ENCODE results near the gene ASF1B. TPM values are rescaled to one million over a fixed set of nuclear protein-coding genes. Genes with fewer than 3 reads are reported as not detected.

ASF1B gene
- total RNA-seq, 1 donor from 2014 or later = 16.4 TPM

DNA sequence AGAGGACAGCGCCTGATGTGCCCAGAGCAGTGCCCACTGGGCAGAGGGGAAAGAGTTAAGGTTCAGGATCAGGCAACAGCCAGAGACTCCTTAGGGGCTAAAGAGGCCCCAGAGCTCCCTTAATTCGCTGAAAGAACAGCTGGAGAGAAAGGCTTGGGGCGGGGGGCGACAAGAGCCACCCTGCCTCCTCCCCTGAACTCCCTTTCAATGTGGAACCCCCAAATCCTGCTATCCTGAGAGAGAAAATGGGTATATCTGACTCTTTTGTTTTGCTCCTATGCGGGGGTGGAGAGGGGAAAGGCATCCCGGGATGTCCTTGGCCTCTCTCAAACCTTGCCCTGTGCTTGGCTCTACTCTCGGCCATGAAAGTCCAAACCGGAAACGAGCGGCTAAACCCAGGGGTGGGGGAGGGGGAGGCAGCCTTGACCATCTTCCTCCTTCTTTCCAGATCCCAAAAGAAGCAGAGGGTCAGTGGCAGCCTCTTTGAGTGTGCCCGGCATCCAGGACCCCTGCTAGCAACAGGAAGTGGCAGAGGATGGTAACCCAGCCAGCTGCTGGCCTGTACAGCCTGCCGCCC lies 23.5 kb downstream of the ASF1B start:
- H3K4me1 Mint-ChIP-seq = peaks cover 32% of the 10 kb centered on the region
- H3F3A ChIP-seq (ENCODE audit: low read depth) = peaks cover 9% of the 10 kb centered on the region
- H3K4me1 ChIP-seq = peaks cover 26% of the 10 kb centered on the region
- H3K9ac ChIP-seq = no peak overlapping the region
- peaks cover 62% of the 10 kb centered on the region for H4K20me1 ChIP-seq (ENCODE audit: low read depth)
- no peak overlapping the region for H2AFZ ChIP-seq (replicated peaks)
- peak overlapping the region; percentile 35 for H3K4me2 ChIP-seq
- no peaks in the 10 kb centered on the region for H3K27me3 ChIP-seq
- peak overlapping the region; percentile 64 for H3K4me3 Mint-ChIP-seq
- H3K36me3 ChIP-seq = no peaks in the 10 kb centered on the region
- no peak overlapping the region for H3K27ac ChIP-seq
- peaks cover 20% of the 10 kb centered on the region for H3K79me2 ChIP-seq (ENCODE audit: low read depth)
- no peak overlapping the region for H3K4me3 ChIP-seq
- TF ChIP-seq EZH2phosphoT487 (IDR thresholded peaks at IDR 0.05) = no peak
- TF ChIP-seq EZH2 (IDR thresholded peaks at IDR 0.05) = no peak
- no peak for TF ChIP-seq CTCF (IDR thresholded peaks at IDR 0.05)
- H3K36me3 Mint-ChIP-seq = no peaks in the 10 kb centered on the region
- DNase-seq (ENCODE audit: low spot score) = no peak
- H3K9me3 ChIP-seq (ENCODE audit: low read depth) = no peaks in the 10 kb centered on the region
- peak overlapping the region; percentile 79 for H3K27ac Mint-ChIP-seq
- H3K27me3 Mint-ChIP-seq (ENCODE audit: insufficient read depth, low read depth) = peaks cover 7% of the 10 kb centered on the region
- no peaks in the 10 kb centered on the region for H3K9me3 Mint-ChIP-seq

- Histone ChIP-seq H4K20me1 (ENCODE audit: low read depth) (peaks cover 64% of the 10 kb centered on the region), H3F3A (ENCODE audit: low read depth) (peaks cover 9% of the 10 kb centered on the region), H3K27ac (no peak overlapping the region), H3K79me2 (ENCODE audit: low read depth) (peaks cover 19% of the 10 kb centered on the region), H3K4me2 (peak overlapping the region; percentile 35), H3K27me3 (no peaks in the 10 kb centered on the region), H3K9ac (no peak overlapping the region), H3K4me1 (peaks cover 26% of the 10 kb centered on the region), H3K9me3 (ENCODE audit: low read depth) (no peaks in the 10 kb centered on the region), H3K36me3 (no peaks in the 10 kb centered on the region), H2AFZ (replicated peaks) (no peak overlapping the region), H3K4me3 (no peak overlapping the region)
- Mint-ChIP-seq H3K4me1 (peaks cover 32% of the 10 kb centered on the region), H3K27ac (peak overlapping the region; percentile 79), H3K27me3 (ENCODE audit: insufficient read depth, low read depth) (peaks cover 7% of the 10 kb centered on the region), H3K9me3 (no peaks in the 10 kb centered on the region), H3K36me3 (no peaks in the 10 kb centered on the region), H3K4me3 (peak overlapping the region; percentile 64)
- no peak for DNase-seq (ENCODE audit: low spot score)
- TF ChIP-seq CTCF (IDR thresholded peaks at IDR 0.05) = no peak
Measured at GRCh38 chr19:14112051-14112808, 24.2 kb downstream of the ASF1B start.

DNA sequence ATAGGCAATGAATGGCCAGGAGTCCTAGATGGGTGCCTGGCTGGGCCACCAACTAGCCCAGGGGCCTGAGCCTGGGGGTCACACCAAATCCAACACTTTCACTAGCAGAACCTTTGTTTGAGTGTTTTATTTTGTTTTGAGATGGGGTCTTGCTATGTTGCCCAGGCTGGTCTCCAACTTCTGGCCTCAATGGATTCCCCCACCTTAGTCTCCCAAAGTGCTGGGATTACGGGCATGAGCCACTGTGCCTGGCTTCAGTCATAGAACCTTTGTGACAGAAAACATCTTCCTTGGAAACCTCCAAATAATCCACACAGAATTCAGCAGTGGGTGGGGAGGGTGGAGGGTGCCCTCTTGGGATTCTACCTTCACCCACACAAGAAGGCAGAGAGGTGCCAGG lies 24.9 kb downstream of the ASF1B start:
- H4K20me1 ChIP-seq (ENCODE audit: low read depth) = peaks cover 56% of the 10 kb centered on the region
- no peak overlapping the region for H2AFZ ChIP-seq (replicated peaks)
- peaks cover 12% of the 10 kb centered on the region for H3K79me2 ChIP-seq (ENCODE audit: low read depth)
- no peaks in the 10 kb centered on the region for H3K27me3 ChIP-seq
- TF ChIP-seq EZH2 (IDR thresholded peaks at IDR 0.05) = no peak
- no peak for TF ChIP-seq CTCF (IDR thresholded peaks at IDR 0.05)
- no peak for TF ChIP-seq EZH2phosphoT487 (IDR thresholded peaks at IDR 0.05)
- Mint-ChIP-seq H3K27ac (no peak overlapping the region), H3K27me3 (ENCODE audit: insufficient read depth, low read depth) (peaks cover 7% of the 10 kb centered on the region), H3K36me3 (no peaks in the 10 kb centered on the region), H3K4me1 (peaks cover 28% of the 10 kb centered on the region), H3K4me3 (no peak overlapping the region), H3K9me3 (no peaks in the 10 kb centered on the region)
- no peaks in the 10 kb centered on the region for H3K36me3 ChIP-seq
- H3K9ac ChIP-seq = no peak overlapping the region
- H3K27ac ChIP-seq = no peak overlapping the region
- DNase-seq (ENCODE audit: low spot score) = no peak
- no peaks in the 10 kb centered on the region for H3K9me3 ChIP-seq (ENCODE audit: low read depth)
- no peak overlapping the region for H3K4me2 ChIP-seq
- H3F3A ChIP-seq (ENCODE audit: low read depth) = peaks cover 6% of the 10 kb centered on the region
- no peak overlapping the region for H3K4me3 ChIP-seq
- peaks cover 21% of the 10 kb centered on the region for H3K4me1 ChIP-seq
